HG03280 (cell line): ENCODE results near the gene HES3.

Experiments
- ATAC-seq: cut with Tn5 transposase; IDR thresholded peaks from one replicate; pipeline ENCODE4 v1.9.1; 2021; ENCODE audit warnings: mild to moderate bottlenecking, moderate library complexity; ENCODE audit not compliant: unreplicated experiment

Gene HES3

GRCh38 chr1:6245086-6245868 lies 1.3 kb downstream of the HES3 start:
- peak; percentile 61 for ATAC-seq

DNA sequence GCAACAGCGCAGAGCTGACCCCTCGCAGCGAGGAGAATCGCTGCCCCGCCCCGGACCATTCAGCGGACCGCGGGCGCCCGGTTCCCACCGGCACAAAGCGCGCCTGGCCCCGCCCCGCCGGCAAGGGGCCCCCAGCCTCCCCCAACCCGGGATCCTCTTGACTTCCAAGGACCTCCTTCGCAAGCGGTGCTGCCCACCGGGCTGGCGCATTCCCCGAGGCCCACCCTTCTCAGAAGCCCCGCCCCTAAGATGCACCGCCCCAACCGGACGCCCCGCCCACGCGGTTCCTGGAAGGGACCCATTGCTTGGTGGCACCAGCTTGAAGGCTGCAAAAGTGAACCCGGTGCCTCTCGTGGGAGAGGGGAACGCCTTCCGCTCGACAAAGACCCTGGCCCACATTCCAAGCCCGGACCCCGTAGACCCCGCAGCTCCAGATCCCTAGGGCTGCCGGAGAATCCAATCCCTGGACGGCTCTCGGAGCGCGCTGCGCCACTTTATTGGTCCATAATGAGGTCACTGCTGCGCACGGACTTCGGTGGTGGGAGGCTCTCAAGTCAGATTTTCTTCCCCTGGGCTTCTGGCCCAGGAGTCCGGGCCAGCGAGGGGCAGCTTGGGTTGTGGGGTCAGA lies 2.0 kb downstream of the HES3 start:
- peak; percentile 12 for ATAC-seq

- peak; percentile 39 for ATAC-seq
Measured at GRCh38 chr1:6246497-6247467, 2.8 kb downstream of the HES3 start.

GRCh38 chr1:6247651-6248050 lies 3.7 kb downstream of the HES3 start:
- no peak for ATAC-seq

DNA sequence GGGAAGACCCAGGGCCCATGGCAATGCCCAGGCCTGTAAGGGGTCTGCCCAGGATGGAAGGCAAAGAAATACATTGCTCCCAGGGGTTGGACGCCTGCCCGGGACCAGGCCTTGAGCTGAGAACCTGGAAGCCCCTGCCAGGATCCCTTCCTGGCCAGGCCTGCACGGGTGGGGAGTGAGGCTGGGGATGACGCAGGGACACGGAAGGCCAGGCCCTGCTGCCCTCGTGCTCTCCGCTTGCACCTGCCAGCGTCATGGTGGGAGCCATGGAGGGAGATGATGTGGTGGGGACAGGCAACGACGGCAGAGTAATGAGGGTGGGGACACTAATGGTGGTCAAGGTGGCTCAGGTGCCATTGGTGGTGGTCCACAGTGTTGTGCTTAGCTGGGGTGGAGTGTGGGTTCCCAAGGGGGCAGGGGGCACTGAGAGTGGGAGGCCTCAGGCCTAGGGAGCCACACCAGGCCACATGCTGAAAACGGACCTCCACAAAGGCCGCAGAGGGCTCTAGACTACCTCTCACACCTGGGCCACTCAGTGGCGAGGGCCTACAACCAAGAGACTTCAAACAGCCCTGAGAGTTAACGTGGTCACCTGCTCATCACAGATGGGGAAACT lies 4.3 kb downstream of the HES3 start:
- ATAC-seq: no peak

- no peak for ATAC-seq
Measured at GRCh38 chr1:6248932-6249738, 5.2 kb downstream of the HES3 start.

DNA sequence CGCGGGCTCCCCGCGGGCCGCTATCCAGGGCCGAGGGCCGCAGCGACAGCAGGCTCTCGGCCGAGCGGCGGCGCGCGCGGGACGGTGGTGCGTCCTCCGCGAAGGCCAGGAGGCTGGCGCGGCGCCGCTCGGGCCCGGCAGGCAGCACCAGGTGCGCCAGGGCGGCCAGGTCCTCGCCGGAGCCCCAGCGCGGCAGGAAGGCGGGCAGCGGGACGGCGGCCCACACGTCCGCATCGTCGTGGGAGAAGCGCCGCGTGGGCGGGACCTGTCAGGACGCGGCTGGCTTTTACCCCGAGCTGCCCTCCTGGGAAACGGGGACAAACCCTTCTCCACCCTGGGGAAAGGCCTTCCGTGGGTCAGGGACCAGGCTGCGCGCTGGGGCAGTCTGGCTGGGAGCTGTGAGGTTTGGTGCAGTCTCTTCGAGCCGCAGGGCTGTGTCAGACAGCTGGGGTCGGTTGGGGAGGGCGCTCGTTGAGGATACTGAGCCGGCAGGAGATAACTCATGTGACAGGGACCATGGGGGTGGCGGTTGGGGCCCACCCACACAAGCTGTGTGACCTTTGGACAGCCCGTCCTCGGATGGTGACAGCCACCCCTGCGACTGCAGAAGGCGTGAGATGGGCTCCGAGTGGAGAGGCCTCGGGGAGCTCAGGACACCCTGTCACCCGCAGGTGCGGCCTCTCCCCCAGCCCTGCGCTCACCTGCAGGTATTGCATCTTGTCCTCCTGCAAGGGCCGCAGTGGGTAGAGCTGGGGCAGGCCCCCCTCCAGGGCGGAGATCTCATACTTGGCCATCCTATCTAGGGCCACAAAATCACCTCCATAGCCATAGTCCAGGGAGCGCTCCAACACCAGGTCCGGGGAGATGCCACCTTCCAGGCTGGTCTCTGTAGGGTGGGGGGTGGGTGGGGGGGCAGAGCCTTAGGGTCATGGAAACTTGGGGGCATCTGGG lies 6.0 kb downstream of the HES3 start:
- no peak for ATAC-seq

- ATAC-seq: no peak
Measured at GRCh38 chr1:6251233-6251632, 7.3 kb downstream of the HES3 start.

GRCh38 chr1:6251681-6252373 lies 7.8 kb downstream of the HES3 start:
- no peak for ATAC-seq

DNA sequence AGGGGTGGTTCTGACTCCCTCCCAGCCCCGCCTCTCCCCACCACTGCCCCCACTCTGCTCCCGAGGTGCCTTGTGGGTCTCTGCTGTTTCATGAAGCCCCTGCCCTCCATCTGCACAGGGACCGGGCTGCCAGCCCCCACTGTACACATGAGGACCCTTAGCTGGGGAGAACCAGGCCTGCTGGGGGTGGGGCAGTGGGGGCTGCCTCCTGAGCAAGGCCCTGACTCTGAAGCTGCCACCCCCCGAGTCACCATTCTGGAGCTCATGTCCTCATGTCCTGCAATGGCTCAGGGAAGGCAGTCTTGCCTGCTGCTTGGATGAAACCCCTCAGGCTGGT lies 8.4 kb downstream of the HES3 start:
- no peak for ATAC-seq

DNA sequence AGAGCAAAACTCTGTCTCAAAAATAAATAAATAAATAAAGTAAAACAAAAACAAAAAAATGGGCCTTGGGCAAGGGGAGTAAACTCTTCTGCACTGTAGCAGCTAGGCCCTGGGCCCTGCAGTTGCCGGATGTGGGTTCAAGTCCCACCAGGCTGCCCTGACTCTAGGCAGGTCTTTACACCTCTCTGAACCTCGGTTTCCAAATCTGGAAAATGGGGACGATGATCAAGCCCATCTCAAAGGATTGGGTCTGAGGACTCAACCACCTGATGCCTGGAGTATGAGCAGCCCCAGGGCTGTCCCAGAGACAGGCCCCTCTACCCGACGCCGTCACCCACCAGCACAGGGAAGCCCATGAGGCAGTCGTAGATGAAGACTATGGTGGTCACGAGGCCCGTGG lies 9.4 kb downstream of the HES3 start:
- ATAC-seq: no peak

GRCh38 chr1:6254691-6255090 lies 10.7 kb downstream of the HES3 start:
- ATAC-seq: no peak

GRCh38 chr1:6256645-6257044 lies 12.7 kb downstream of the HES3 start:
- ATAC-seq: no peak

GRCh38 chr1:6257541-6258069 lies 13.6 kb downstream of the HES3 start:
- ATAC-seq: no peak

DNA sequence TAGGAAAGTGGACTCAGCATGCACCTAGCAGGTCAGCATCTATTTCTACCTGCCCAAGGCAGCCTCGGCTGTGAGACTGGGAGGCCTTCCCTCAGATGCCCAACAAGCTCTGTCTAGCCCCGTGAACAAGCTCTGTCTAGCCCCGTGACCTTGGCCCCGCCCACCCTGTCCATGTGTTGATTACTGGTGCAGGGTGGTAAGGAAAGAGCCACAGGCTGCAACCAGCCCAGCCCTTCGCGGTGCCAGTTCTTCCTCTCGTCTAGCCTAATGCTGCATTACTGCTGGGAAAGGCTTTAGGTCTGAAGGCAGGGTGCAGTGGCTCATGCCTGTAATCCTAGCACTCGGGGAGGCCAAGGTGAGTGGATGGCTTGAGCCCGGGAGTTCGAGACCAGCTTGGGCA lies 14.7 kb downstream of the HES3 start:
- no peak for ATAC-seq

DNA sequence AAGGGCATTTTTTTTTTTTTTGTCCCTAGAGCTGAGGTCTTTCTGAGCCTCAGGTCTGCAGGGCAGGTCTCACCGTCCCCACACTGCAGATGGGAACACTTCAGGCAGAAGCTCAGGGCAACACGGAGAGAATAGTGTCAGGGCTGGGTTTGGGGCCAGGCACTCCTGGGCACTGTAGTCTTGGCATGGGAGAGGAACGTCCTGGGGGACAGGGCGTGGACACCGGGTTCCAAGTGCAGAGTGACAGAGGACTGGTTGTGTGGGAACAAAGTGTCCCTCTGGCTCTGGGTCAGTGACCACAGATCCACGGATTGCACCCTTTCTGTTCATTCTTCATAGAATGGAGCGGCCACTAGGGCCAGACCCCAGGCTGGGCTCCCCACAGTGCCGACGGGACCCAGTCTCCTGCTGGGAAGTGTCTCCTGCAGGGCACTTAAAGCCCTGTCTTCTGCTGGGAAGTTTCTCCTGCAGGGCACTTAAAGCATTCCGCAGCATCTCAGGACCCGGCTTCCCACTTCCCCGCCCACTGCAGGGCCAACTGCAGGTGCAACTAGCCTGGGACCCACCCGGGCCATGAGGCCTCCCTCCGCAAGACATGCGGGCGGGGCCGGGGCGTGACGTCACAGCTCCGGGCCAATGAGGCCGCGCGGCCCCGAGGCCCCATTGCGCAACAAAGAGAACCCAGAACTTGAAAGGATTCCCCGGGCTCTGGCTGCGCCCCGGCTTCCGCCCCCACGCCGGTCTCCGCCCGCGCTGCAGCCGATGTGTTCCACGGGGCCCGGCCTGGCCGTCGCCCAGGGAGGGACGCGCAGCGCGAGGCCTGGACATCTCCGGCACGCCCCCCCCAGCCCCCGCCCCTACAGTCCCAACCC lies 15.7 kb downstream of the HES3 start:
- ATAC-seq: peak; percentile 51

GRCh38 chr1:6260433-6260934 lies 16.5 kb downstream of the HES3 start:
- no peak for ATAC-seq
